SJCRH30 (cell line): ENCODE measurements around the gene C2orf69. TPM values are rescaled to one million over a fixed set of nuclear protein-coding genes. Genes with fewer than 3 reads are reported as not detected.
A peak's percentile ranks its signal among the peaks of the same experiment; 100 is the strongest.

Experiments
- DNase-seq, 2 experiments: peaks; one replicate each; pipeline ENCODE4 v3.0.0-alpha.2; 2015 to 2020
- H3K27ac ChIP-seq: fragments of 250-450 bp; sonication (Bioruptor Pico); 2 replicates; pipeline ENCODE4 v1.5.1; 2020; ENCODE audit warnings: mild to moderate bottlenecking, moderate library complexity
- H3K27me3 ChIP-seq: fragments of 250-450 bp; sonication (Bioruptor Pico); 2 replicates; pipeline ENCODE4 v1.5.1; 2020; ENCODE audit warnings: mild to moderate bottlenecking, moderate library complexity
- H3K36me3 ChIP-seq: fragments of 250-450 bp; sonication (Bioruptor Pico); 2 replicates; pipeline ENCODE4 v1.5.1; 2020; ENCODE audit warnings: mild to moderate bottlenecking, moderate library complexity
- H3K4me1 ChIP-seq: fragments of 250-450 bp; sonication (Bioruptor Pico); 2 replicates; pipeline ENCODE4 v1.5.1; 2020; ENCODE audit warnings: mild to moderate bottlenecking, moderate library complexity
- H3K4me3 ChIP-seq: fragments of 250-450 bp; sonication (Bioruptor Pico); 2 replicates; pipeline ENCODE4 v1.5.1; 2020; ENCODE audit warnings: mild to moderate bottlenecking, moderate library complexity
- H3K9me3 ChIP-seq: fragments of 250-450 bp; sonication (Bioruptor Pico); replicated peaks from 2 replicates; pipeline ENCODE4 v1.5.1; 2020; ENCODE audit warnings: mild to moderate bottlenecking, moderate library complexity
- total RNA-seq: library from RNA; depleted of rRNA; stranded (reverse); fragments of >200 nt; shearing (Covaris generic); gene quantifications from 2 replicates; pipeline ENCODE4 v1.2.3, GENCODE V29; 2014; rRNA removed

C2orf69 gene
- 19.4 and 20.7 TPM in 2 replicates for total RNA-seq

- DNase-seq: peak; percentile 99
- Histone ChIP-seq H3K4me3 (peak within 1 kb of the TSS; percentile 79), H3K36me3 (peaks cover 11% of the 10 kb centered on the region), H3K9me3 (no peaks in the 10 kb centered on the region; the same call in 1 of the 2 replicates), H3K27me3 (no peaks in the 10 kb centered on the region), H3K27ac (peak within 1 kb of the TSS; percentile 80), H3K4me1 (no peaks in the 10 kb centered on the region; the same call in 1 of the 2 replicates)
Measured at GRCh38 chr2:199911052-199911876, at the start of gene C2orf69. TSS of gene C2orf69 (plus strand) at chr2:199911293. CDS start at chr2:199911439, 146 bp downstream.

GRCh38 chr2:199862788-199863187, 48.3 kb upstream of the C2orf69 start:
- DNase-seq: no peak
- H3K27ac ChIP-seq: no peak overlapping the region

GRCh38 chr2:199865905-199866304, 45.2 kb upstream of the C2orf69 start:
- Histone ChIP-seq H3K4me1 (no peaks in the 10 kb centered on the region), H3K27me3 (no peaks in the 10 kb centered on the region), H3K36me3 (no peaks in the 10 kb centered on the region), H3K9me3 (no peaks in the 10 kb centered on the region), H3K4me3 (no peak overlapping the region), H3K27ac (no peak overlapping the region)
- DNase-seq: no peak

More at GRCh38 chr2:199862788-199863187, 48.3 kb upstream of the C2orf69 start:
- Histone ChIP-seq H3K9me3 (no peaks in the 10 kb centered on the region), H3K36me3 (no peaks in the 10 kb centered on the region), H3K4me3 (no peak overlapping the region), H3K4me1 (no peaks in the 10 kb centered on the region), H3K27me3 (no peaks in the 10 kb centered on the region)

GRCh38 chr2:199868431-199869226, 42.5 kb upstream of the C2orf69 start:
- Histone ChIP-seq H3K9me3 (peaks cover under 1% of the 10 kb centered on the region), H3K27ac (no peak overlapping the region), H3K4me3 (no peak overlapping the region), H3K4me1 (no peaks in the 10 kb centered on the region), H3K27me3 (no peaks in the 10 kb centered on the region), H3K36me3 (no peaks in the 10 kb centered on the region)
- no peak for DNase-seq

- Histone ChIP-seq H3K27ac (no peak overlapping the region), H3K9me3 (peaks cover 6% of the 10 kb centered on the region)
- no peak for DNase-seq
Measured at GRCh38 chr2:199869227-199869541, 41.9 kb upstream of the C2orf69 start.

GRCh38 chr2:199869653-199870052, 41.4 kb upstream of the C2orf69 start:
- no peak overlapping the region for H3K4me3 ChIP-seq
- H3K27me3 ChIP-seq: no peaks in the 10 kb centered on the region
- H3K36me3 ChIP-seq: no peaks in the 10 kb centered on the region
- DNase-seq: no peak
- H3K4me1 ChIP-seq: no peaks in the 10 kb centered on the region
- H3K9me3 ChIP-seq: peaks cover 11% of the 10 kb centered on the region
- H3K27ac ChIP-seq: no peak overlapping the region

More at GRCh38 chr2:199869227-199869541, 41.9 kb upstream of the C2orf69 start:
- H3K36me3 ChIP-seq: no peaks in the 10 kb centered on the region
- no peak overlapping the region for H3K4me3 ChIP-seq
- no peaks in the 10 kb centered on the region for H3K4me1 ChIP-seq
- H3K27me3 ChIP-seq: no peaks in the 10 kb centered on the region

GRCh38 chr2:199870581-199870980, 40.5 kb upstream of the C2orf69 start:
- no peaks in the 10 kb centered on the region for H3K4me1 ChIP-seq
- no peak overlapping the region for H3K4me3 ChIP-seq
- H3K27ac ChIP-seq: no peak overlapping the region
- no peaks in the 10 kb centered on the region for H3K36me3 ChIP-seq
- no peak for DNase-seq
- no peaks in the 10 kb centered on the region for H3K27me3 ChIP-seq
- H3K9me3 ChIP-seq: peaks cover 13% of the 10 kb centered on the region

- Histone ChIP-seq H3K4me3 (no peak overlapping the region), H3K4me1 (no peaks in the 10 kb centered on the region), H3K27me3 (no peaks in the 10 kb centered on the region), H3K36me3 (no peaks in the 10 kb centered on the region), H3K27ac (no peak overlapping the region), H3K9me3 (peaks cover 13% of the 10 kb centered on the region)
- DNase-seq: no peak
Measured at GRCh38 chr2:199874209-199874608, 36.9 kb upstream of the C2orf69 start.

GRCh38 chr2:199875400-199875799, 35.7 kb upstream of the C2orf69 start:
- no peaks in the 10 kb centered on the region for H3K36me3 ChIP-seq
- H3K4me3 ChIP-seq: no peak overlapping the region
- peaks cover 13% of the 10 kb centered on the region for H3K9me3 ChIP-seq
- no peaks in the 10 kb centered on the region for H3K27me3 ChIP-seq
- no peak for DNase-seq
- no peak overlapping the region for H3K27ac ChIP-seq
- no peaks in the 10 kb centered on the region for H3K4me1 ChIP-seq

GRCh38 chr2:199882667-199883066, 28.4 kb upstream of the C2orf69 start:
- H3K36me3 ChIP-seq: no peaks in the 10 kb centered on the region
- no peak overlapping the region for H3K27ac ChIP-seq
- no peak for DNase-seq
- no peaks in the 10 kb centered on the region for H3K27me3 ChIP-seq
- no peaks in the 10 kb centered on the region for H3K4me1 ChIP-seq
- H3K9me3 ChIP-seq: peaks cover 11% of the 10 kb centered on the region
- no peak overlapping the region for H3K4me3 ChIP-seq

- Histone ChIP-seq H3K27me3 (no peaks in the 10 kb centered on the region), H3K36me3 (no peaks in the 10 kb centered on the region), H3K27ac (no peak overlapping the region), H3K4me1 (no peaks in the 10 kb centered on the region), H3K9me3 (peaks cover 11% of the 10 kb centered on the region), H3K4me3 (no peak overlapping the region)
- no peak for DNase-seq
Measured at GRCh38 chr2:199883474-199884212, 27.4 kb upstream of the C2orf69 start.

- Histone ChIP-seq H3K36me3 (no peaks in the 10 kb centered on the region), H3K4me3 (no peak overlapping the region), H3K27me3 (no peaks in the 10 kb centered on the region), H3K4me1 (no peaks in the 10 kb centered on the region; the same call in 1 of the 2 replicates), H3K27ac (no peak overlapping the region), H3K9me3 (no peaks in the 10 kb centered on the region)
- no peak for DNase-seq
Measured at GRCh38 chr2:199895406-199895805, 15.7 kb upstream of the C2orf69 start.

- no peak for DNase-seq
- Histone ChIP-seq H3K27me3 (no peaks in the 10 kb centered on the region), H3K4me3 (no peak overlapping the region), H3K4me1 (no peaks in the 10 kb centered on the region; the same call in 1 of the 2 replicates), H3K36me3 (no peaks in the 10 kb centered on the region), H3K27ac (no peak overlapping the region), H3K9me3 (no peaks in the 10 kb centered on the region)
Measured at GRCh38 chr2:199896617-199897016, 14.5 kb upstream of the C2orf69 start.

GRCh38 chr2:199901942-199902341, 9.2 kb upstream of the C2orf69 start:
- Histone ChIP-seq H3K36me3 (no peaks in the 10 kb centered on the region), H3K27me3 (no peaks in the 10 kb centered on the region), H3K4me3 (no peak overlapping the region), H3K4me1 (no peaks in the 10 kb centered on the region), H3K9me3 (0 out of 2 replicates have a peak, but pooled peaks cover 3% of the 10 kb centered on the region), H3K27ac (no peak overlapping the region)
- no peak for DNase-seq
